Measurements from ENCODE around the gene MLC1.

DNA sequence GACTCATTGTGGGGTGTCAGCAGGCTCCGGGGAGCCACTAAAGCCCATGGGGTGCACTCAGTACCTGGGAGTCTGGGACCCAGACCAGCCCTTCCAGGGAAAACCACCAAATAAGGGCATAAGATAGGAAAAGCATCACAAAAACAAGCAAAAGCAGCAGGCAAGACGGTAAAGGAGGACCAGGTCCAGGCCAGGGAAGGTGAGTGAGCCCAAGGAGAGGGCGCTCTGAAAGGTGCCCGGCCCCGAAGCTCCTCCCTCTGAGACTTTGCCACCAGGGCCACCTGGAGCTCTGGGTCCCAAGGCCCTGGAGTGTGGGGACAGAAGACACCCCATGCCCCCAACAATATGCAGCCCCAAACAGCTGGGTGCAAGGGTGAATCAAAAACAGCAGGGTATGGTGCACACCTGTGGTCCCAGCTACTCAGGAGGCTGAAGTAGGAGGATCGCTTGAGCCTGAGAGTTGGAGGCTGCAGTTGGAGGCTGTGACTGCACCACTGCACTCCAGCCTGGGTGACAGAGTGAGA is 67.5 kb downstream of the MLC1 start:
- TF ChIP-seq, protein P1, sequence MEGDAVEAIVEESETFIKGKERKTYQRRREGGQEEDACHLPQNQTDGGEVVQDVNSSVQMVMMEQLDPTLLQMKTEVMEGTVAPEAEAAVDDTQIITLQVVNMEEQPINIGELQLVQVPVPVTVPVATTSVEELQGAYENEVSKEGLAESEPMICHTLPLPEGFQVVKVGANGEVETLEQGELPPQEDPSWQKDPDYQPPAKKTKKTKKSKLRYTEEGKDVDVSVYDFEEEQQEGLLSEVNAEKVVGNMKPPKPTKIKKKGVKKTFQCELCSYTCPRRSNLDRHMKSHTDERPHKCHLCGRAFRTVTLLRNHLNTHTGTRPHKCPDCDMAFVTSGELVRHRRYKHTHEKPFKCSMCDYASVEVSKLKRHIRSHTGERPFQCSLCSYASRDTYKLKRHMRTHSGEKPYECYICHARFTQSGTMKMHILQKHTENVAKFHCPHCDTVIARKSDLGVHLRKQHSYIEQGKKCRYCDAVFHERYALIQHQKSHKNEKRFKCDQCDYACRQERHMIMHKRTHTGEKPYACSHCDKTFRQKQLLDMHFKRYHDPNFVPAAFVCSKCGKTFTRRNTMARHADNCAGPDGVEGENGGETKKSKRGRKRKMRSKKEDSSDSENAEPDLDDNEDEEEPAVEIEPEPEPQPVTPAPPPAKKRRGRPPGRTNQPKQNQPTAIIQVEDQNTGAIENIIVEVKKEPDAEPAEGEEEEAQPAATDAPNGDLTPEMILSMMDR (IDR thresholded peaks at IDR 0.05) = no peak
- TF ChIP-seq POLR2A (IDR thresholded peaks at IDR 0.05) = no peak
